ENCODE data around the gene ANKRD22. TPM values are rescaled to one million over a fixed set of nuclear protein-coding genes. Genes with fewer than 3 reads are reported as not detected.

The ANKRD22 gene
- total and polyA plus RNA-seq, 2 of the 8 experiments (the other 6 are each of a cell fraction or from before 2014, with no cell fraction given), result 0.68 TPM; not detected in 1

GRCh38 chr10:88879534-88880281, 28.1 kb upstream of the ANKRD22 start, which contains the start of gene STAMBPL1:
STAMBPL1 (plus strand) TSS chr10:88880245; CDS start chr10:88901709, 21,464 bp downstream.
- Histone ChIP-seq H3K4me2 (ENCODE audit: insufficient read depth in 1 of 2, low read depth in 2 of 2, low read length in 2 of 2) (peak within 1 kb of the TSS; percentile 89 to 92), H2AFZ (ENCODE audit: low read length) (peak within 1 kb of the TSS; percentile 96), H3K79me1 (ENCODE audit: low read depth, low read length) (no peaks in the 10 kb centered on the region), H3K36me3 (ENCODE audit: control insufficient read depth in 2 of 4, insufficient read depth in 4 of 4, low read length in 3 of 4) (no peaks in the 10 kb centered on the region), H2BK12ac (ENCODE audit: low read depth, low read length) (0 out of 2 replicates have a peak within 1 kb of the TSS, but pooled peaks have one; percentile 14), H3K56ac (replicated peaks; ENCODE audit: insufficient read length, low read depth, low read length) (peak within 1 kb of the TSS; percentile 42), H4K8ac (ENCODE audit: extremely low read depth, insufficient read depth, low read length) (peak within 1 kb of the TSS; percentile 94), H2BK5ac (ENCODE audit: low read depth, low read length) (peak within 1 kb of the TSS; percentile 80; the same call in 1 of the 2 replicates), H2AK5ac (ENCODE audit: low read depth, low read length) (no peak within 1 kb of the TSS), H4K91ac (replicated peaks; ENCODE audit: insufficient read length, low read length) (peak within 1 kb of the TSS; percentile 52), H3K18ac (ENCODE audit: extremely low read depth, low read length) (peak within 1 kb of the TSS; percentile 75), H4K5ac (ENCODE audit: insufficient read length, low read depth, low read length) (peak within 1 kb of the TSS; percentile 73), H3K4me3 (ENCODE audit: extremely low read depth in 1 of 4, insufficient read depth in 2 of 4, low read depth in 3 of 4, low read length in 4 of 4) (peak within 1 kb of the TSS; percentile 70 to 81 (median 77)), H3K9me3 (ENCODE audit: insufficient read depth in 2 of 2, low read depth in 1 of 2, low read length in 1 of 2) (no peaks in the 10 kb centered on the region), H3K9ac (replicated peaks in 1 of 4; ENCODE audit: extremely low read depth in 1 of 4, low read depth in 3 of 4, low read length in 3 of 4) (peak within 1 kb of the TSS; percentile 68 to 88 (median 78)), H4K20me1 (replicated peaks in 1 of 2; ENCODE audit: control insufficient read depth in 1 of 2, insufficient read depth in 2 of 2, low read length in 2 of 2) (no peaks in the 10 kb centered on the region), H2BK20ac (ENCODE audit: low read length) (peak within 1 kb of the TSS; percentile 9; the same call in 1 of the 2 replicates), H2BK120ac (replicated peaks; ENCODE audit: low read depth, low read length) (no peak within 1 kb of the TSS), H3K23me2 (ENCODE audit: low read depth, low read length) (peaks cover 10% of the 10 kb centered on the region; the same call in 1 of the 2 replicates), H3K27me3 (replicated peaks in 1 of 4; ENCODE audit: control insufficient read depth in 3 of 4, extremely low read depth in 1 of 4, insufficient read depth in 3 of 4, low read length in 3 of 4) (peaks cover 0 to 3% (median 1%) of the 10 kb centered on the region in 4 experiments; a peak in 1 of 7 replicates), H3K23ac (ENCODE audit: insufficient read length) (no peak within 1 kb of the TSS), H3K79me2 (ENCODE audit: control insufficient read depth in 1 of 2, insufficient read depth in 2 of 2, low read length in 2 of 2) (no peaks in the 10 kb centered on the region), H3K4me1 (replicated peaks in 1 of 4; ENCODE audit: control insufficient read depth in 3 of 4, insufficient read depth in 4 of 4, low read length in 3 of 4) (peaks cover 0 to 6% (median 2%) of the 10 kb centered on the region in 4 experiments; a peak in 3 of 7 replicates), H3K27ac (ENCODE audit: low read depth, low read length) (peak within 1 kb of the TSS; percentile 69), H2BK15ac (ENCODE audit: low read length) (peak within 1 kb of the TSS; percentile 31; the same call in 1 of the 2 replicates), H3K14ac (ENCODE audit: insufficient read length) (no peak within 1 kb of the TSS), H3K4ac (replicated peaks; ENCODE audit: insufficient read length, low read depth, low read length) (no peak within 1 kb of the TSS)
- ChIA-PET POLR2A (ENCODE audit: partially characterized antibody) (interaction anchor here (0.7 to 2.0 kb wide), 5 partner anchors 10 to 822 kb away, joined by 3 to 10 read pairs (median 4); partner anchors contain the start of gene KIF20B), CTCF (ENCODE audit: partially characterized antibody) (interaction anchor here (0.9 to 2.0 kb wide), 7 partner anchors 15 to 327 kb away, joined by 3 to 10 read pairs (median 4); partner anchors contain the start of gene CH25H)
- WGBS, 2 experiments (ENCODE audit: extremely low coverage in 1 of 2, insufficient coverage in 1 of 2, insufficient read length in 1 of 2, insufficient replicate concordance in 2 of 2, low coverage in 1 of 2, low lambda C conversion rate in 2 of 2, missing lambda C conversion rate in 1 of 2), result 15% methylated on average over 26 of the region's 26 CpGs; no CpG with 5 or more reads in 1 of the 2 experiments
- FAIRE-seq, result no peak
- DNase-seq (ENCODE audit: low read depth in 1 of 2, low spot score in 2 of 2), result no peak
- TF ChIP-seq EZH2 (IDR thresholded peaks at IDR 0.05; ENCODE audit: low read depth, low read length, severe bottlenecking) (no peak), FOSL1 (IDR thresholded peaks at IDR 0.05; ENCODE audit: insufficient read depth, low read depth, low read length) (no peak), MAFK (IDR thresholded peaks at IDR 0.05; ENCODE audit: low read depth, low read length) (no peak), EGR1 (IDR thresholded peaks at IDR 0.05; ENCODE audit: borderline replicate concordance, low read depth, low read length) (peak; percentile 44; the same call in 1 of the 2 replicates), ASH2L (IDR thresholded peaks at IDR 0.05; ENCODE audit: low read length) (no peak), HDAC2 (IDR thresholded peaks at IDR 0.05; ENCODE audit: borderline replicate concordance in 1 of 2, low read depth in 2 of 2, low read length in 2 of 2) (no peak)
